Measurements from ENCODE around the gene KIF22. TPM values are rescaled to one million over a fixed set of nuclear protein-coding genes. Genes with fewer than 3 reads are reported as not detected.
"Not testable (repeated sequence)": the region's sequence is repeated elsewhere in the genome, so short reads cannot be mapped to it uniquely, and the experiment has no call there.

Gene KIF22
- total and polyA plus RNA-seq, 9 of the 15 experiments (the other 6 are each of a cell fraction or from before 2014, with no cell fraction given) = 8.7 to 232 (median 131) TPM

DNA sequence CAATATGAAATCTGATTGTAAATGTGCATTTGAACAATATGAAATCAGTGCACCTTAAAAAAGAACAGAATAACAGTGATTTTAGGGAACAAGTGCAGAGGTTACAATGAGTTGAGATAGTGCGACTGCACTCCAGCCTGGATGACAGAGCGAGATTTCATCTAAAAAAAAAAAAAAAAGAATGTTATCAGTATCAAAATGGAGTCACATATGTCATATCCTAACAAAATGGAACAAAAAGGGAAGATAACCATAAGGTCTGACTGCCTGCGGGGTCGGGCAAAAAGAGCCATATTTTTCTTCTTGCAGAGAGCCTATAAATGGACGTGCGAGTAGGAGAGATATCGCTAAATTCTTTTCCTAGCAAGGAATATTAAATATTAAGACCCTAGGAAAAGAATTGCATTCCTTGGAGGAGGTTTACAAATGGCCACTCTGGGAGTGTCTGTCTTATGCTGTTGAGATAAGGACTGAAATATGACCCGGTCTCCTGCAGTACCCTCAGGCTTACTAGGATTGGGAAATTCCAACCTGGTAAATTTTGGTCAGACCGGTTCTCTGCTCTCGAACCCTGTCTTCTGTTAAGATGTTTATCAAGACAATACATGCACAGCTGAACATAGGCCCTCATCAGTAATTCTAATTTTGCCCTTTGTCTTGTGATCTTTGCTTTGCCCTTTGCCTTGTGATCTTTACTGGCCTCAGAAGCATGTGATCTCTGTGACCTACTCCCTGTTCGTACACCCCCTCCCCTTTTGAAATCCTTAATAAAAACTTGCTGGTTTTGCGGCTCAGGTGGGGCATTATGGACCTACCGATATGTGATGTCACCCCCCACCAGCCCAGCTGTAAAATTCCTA lies 7.2 kb upstream of the KIF22 start (continued):
- TF ChIP-seq, protein P1, sequence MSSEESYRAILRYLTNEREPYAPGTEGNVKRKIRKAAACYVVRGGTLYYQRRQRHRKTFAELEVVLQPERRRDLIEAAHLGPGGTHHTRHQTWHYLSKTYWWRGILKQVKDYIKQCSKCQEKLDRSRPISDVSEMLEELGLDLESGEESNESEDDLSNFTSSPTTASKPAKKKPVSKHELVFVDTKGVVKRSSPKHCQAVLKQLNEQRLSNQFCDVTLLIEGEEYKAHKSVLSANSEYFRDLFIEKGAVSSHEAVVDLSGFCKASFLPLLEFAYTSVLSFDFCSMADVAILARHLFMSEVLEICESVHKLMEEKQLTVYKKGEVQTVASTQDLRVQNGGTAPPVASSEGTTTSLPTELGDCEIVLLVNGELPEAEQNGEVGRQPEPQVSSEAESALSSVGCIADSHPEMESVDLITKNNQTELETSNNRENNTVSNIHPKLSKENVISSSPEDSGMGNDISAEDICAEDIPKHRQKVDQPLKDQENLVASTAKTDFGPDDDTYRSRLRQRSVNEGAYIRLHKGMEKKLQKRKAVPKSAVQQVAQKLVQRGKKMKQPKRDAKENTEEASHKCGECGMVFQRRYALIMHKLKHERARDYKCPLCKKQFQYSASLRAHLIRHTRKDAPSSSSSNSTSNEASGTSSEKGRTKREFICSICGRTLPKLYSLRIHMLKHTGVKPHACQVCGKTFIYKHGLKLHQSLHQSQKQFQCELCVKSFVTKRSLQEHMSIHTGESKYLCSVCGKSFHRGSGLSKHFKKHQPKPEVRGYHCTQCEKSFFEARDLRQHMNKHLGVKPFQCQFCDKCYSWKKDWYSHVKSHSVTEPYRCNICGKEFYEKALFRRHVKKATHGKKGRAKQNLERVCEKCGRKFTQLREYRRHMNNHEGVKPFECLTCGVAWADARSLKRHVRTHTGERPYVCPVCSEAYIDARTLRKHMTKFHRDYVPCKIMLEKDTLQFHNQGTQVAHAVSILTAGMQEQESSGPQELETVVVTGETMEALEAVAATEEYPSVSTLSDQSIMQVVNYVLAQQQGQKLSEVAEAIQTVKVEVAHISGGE (CRISPR knock-in tag; IDR thresholded peaks at IDR 0.05) = peak in 1 of 3 experiments; percentile 83; a peak in 2 of 6 replicates
- TF ChIP-seq ZNF134 (CRISPR knock-in tag; conservative IDR thresholded peaks at IDR 0.05) = peak; percentile 77
- peak; percentile 78 for TF ChIP-seq ZNF23 (CRISPR knock-in tag; IDR thresholded peaks at IDR 0.05)
- TF ChIP-seq, protein P2, sequence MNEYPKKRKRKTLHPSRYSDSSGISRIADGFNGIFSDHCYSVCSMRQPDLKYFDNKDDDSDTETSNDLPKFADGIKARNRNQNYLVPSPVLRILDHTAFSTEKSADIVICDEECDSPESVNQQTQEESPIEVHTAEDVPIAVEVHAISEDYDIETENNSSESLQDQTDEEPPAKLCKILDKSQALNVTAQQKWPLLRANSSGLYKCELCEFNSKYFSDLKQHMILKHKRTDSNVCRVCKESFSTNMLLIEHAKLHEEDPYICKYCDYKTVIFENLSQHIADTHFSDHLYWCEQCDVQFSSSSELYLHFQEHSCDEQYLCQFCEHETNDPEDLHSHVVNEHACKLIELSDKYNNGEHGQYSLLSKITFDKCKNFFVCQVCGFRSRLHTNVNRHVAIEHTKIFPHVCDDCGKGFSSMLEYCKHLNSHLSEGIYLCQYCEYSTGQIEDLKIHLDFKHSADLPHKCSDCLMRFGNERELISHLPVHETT (CRISPR knock-in tag; conservative IDR thresholded peaks at IDR 0.05 in 1 of 2, IDR thresholded peaks at IDR 0.05 in 1 of 2) = peak in 1 of 2 experiments; percentile 96; a peak in 2 of 4 replicates
- peak; percentile 97 for TF ChIP-seq PYGO2 (tag; IDR thresholded peaks at IDR 0.05)
- not testable (repeated sequence) for TF ChIP-seq NR4A1 (CRISPR knock-in tag; IDR thresholded peaks at IDR 0.05)
- TF ChIP-seq NR4A1 (tag; IDR thresholded peaks at IDR 0.05) = peak; percentile 98
- TF ChIP-seq, protein P3, sequence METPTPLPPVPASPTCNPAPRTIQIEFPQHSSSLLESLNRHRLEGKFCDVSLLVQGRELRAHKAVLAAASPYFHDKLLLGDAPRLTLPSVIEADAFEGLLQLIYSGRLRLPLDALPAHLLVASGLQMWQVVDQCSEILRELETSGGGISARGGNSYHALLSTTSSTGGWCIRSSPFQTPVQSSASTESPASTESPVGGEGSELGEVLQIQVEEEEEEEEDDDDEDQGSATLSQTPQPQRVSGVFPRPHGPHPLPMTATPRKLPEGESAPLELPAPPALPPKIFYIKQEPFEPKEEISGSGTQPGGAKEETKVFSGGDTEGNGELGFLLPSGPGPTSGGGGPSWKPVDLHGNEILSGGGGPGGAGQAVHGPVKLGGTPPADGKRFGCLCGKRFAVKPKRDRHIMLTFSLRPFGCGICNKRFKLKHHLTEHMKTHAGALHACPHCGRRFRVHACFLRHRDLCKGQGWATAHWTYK (CRISPR knock-in tag; IDR thresholded peaks at IDR 0.05) = peak; percentile 94
- TF ChIP-seq, protein P4, sequence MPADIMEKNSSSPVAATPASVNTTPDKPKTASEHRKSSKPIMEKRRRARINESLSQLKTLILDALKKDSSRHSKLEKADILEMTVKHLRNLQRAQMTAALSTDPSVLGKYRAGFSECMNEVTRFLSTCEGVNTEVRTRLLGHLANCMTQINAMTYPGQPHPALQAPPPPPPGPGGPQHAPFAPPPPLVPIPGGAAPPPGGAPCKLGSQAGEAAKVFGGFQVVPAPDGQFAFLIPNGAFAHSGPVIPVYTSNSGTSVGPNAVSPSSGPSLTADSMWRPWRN (IDR thresholded peaks at IDR 0.05; ENCODE audit: low read depth) = 0 out of 2 replicates have a peak, but pooled peaks have one; percentile 45
- TF ChIP-seq ZBTB17 (CRISPR knock-in tag; IDR thresholded peaks at IDR 0.05) = peak; percentile 89
- TF ChIP-seq FOSL1 (tag; conservative IDR thresholded peaks at IDR 0.05) = peak; percentile 27; the same call in 1 of the 2 replicates
- peak; percentile 92 for TF ChIP-seq ZNF41 (CRISPR knock-in tag; conservative IDR thresholded peaks at IDR 0.05)
- peak; percentile 88 for TF ChIP-seq ZNF175 (CRISPR knock-in tag; IDR thresholded peaks at IDR 0.05; ENCODE audit: low read depth)
- TF ChIP-seq, protein P5, sequence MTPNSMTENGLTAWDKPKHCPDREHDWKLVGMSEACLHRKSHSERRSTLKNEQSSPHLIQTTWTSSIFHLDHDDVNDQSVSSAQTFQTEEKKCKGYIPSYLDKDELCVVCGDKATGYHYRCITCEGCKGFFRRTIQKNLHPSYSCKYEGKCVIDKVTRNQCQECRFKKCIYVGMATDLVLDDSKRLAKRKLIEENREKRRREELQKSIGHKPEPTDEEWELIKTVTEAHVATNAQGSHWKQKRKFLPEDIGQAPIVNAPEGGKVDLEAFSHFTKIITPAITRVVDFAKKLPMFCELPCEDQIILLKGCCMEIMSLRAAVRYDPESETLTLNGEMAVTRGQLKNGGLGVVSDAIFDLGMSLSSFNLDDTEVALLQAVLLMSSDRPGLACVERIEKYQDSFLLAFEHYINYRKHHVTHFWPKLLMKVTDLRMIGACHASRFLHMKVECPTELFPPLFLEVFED (CRISPR knock-in tag; conservative IDR thresholded peaks at IDR 0.05) = 0 out of 2 replicates have a peak, but pooled peaks have one; percentile 65
- peak; percentile 92 for TF ChIP-seq ZNF668 (CRISPR knock-in tag; IDR thresholded peaks at IDR 0.05)
- TF ChIP-seq GTF2A2 (tag; IDR thresholded peaks at IDR 0.05) = peak; percentile 85
- peak; percentile 74; the same call in 1 of the 2 replicates for TF ChIP-seq ILK (tag; IDR thresholded peaks at IDR 0.05; ENCODE audit: borderline replicate concordance, low read depth)

All from K562 (cell line).